GM10847 (cell line): ENCODE measurements around the gene MIPEP.

Experiments used
- POLR2A ChIP-seq: IDR thresholded peaks from 2 replicates; pipeline ENCODE4 v1.6.1; 2011; ENCODE audit not compliant: insufficient read length; ENCODE audit errors: extremely low read depth

MIPEP gene

DNA sequence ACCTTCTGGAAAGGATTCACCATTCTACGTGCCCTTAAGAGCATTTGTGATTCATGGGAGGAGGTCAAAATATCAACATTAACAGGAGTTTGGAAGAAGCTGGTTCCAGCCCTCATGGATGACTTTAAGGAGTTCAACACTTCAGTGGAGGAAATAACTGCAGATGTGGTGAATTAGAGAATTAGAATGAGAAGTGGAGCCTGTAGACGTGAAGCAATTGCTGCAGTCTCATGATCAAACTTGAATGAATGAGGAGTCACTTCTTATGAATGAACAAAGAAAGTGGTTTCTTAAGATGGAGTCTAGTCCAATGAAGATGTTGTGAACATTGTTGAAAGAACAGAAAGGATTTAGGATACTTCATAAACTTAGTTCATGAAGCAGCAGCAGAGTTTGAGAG is 189.9 kb downstream of the MIPEP start:
- no peak for TF ChIP-seq POLR2A

DNA sequence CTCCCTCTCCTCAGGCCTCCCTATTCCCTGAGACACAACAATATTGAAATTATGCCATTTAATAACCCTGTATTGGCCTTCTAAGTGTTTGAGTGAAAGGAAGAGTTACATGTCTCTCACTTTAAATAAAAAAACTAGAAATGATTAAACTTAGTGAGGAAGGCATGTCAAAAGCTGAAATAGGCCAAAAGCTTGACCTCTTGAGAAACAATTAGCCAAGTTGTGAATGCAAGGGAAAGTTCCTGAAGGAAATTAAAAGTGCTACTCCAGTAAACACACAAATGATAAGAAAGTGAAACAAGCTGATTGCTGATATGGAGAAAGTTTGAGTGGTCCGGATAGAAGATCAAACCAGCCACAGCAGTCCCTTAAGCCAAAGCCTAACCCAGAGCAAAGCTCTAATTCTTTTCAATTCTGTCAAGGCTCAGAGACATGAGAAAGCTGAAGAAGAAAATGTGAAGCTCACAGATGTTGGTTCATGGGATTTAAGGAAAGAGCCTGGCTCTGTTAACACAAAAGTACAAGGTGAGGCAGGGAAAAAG is 191.4 kb downstream of the MIPEP start:
- no peak for TF ChIP-seq POLR2A

DNA sequence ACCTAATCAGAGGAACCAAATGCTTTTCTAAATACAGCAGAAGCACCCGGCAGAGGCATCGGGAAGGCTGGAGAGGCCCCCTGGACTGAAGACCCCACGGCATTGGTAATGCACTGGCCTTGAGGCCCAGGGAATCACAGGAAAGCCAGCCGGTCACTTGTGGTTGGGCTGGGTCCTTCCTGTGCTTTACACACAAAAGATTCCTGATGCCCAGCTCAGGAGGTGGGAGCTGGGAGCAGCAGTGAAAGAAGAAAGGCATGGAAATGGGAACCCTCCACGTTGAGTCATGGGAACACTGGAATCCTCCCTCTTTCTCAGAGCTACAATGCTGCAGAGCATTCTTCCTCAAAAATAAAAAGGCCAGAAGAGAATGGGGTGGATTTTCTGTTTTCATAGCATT is 192.6 kb downstream of the MIPEP start:
- TF ChIP-seq POLR2A = no peak

DNA sequence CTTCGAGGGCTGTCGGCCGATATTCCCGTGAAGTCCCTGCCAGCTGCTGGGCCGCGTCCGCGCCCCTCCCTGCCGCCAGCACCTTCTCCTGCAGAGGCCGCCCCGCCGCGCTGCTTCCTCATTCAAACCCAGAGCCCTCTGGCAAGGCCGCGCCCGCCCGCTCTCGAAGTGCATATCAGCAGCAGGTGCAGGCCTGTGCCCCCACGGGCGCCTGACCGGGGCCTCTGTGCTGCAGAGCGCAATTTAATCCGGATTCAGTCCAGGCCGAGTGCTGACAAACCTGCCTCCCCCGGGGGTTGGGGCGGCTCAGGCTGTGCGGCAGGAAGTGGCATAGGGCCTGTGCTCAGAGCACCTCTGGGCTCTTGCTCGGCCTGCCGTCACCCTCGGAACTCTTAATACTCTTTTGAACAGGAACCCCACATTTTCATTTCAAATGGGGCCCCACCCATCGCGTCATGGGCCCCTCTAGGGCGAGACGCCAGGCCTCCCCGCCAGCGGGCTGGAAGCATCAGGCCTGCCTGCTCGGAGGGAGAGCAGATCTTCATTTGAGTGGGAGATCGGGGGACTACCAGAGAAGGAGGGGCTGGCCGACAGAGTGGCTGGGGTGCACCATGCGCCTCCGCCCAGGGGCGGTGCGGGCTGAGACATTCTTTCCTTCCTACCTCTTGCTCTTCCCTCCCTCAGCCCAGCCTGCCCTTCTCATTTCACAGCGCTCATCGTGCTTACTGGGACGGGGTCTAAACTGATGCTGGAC is 193.3 kb downstream of the MIPEP start:
- TF ChIP-seq POLR2A = no peak

DNA sequence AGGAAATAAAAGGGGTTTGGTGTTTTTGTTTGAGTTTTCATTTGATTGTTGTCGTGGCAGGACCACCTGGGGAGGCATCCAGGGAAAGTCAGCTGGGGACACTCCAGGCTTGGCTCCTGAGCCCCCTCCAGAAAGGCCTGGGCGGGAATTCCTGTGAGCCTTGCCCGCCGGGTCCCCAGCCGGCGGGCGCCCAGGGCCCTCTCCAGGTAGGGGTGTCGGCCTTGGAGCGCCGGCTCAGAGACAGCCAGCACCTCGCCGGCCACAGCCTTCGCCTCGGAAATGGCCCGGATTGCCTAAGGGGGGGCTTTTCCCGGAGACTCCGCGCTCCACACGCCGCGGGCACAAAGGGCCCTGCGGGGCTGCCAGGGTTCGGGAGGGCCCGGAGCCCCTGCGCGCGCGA is 194.0 kb downstream of the MIPEP start:
- TF ChIP-seq POLR2A = no peak

DNA sequence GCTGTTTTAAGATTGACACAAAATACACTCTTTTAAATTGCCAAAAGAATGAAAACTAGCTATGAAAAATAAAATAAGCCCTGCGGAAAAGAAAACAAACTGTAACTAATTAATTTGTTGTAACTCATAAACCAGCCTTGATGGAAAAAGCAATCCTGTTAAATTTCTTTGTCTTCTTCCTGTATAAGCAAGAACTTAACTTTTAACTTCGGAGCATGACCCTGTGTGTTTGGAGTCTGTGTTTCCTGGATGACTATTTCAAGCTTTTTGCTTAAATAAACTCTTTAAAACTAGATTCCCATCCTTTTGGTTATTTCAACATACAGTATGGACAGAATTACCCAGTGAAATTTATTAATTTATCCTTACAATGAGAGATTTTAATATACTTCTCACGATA is 196.4 kb downstream of the MIPEP start:
- no peak for TF ChIP-seq POLR2A

DNA sequence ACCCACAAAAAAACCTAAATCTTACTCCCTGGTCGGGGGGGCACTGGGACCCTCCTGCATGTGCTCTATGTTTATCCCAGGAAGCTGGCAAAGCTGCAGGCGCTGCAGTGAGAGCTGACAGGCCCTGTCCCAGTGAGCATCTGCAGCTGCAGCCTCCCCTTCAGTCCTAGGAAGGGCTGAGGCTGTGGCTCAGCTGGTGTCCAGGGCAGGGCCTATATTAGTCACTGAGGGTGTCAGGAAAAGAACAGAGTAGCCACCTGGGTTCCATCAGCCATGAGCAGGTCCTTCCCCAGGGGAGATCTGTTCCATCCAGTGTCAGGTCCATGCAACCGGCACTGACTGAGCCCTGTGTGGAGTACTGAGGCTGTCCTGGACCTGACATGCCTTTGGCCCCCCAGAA is 198.5 kb downstream of the MIPEP start:
- TF ChIP-seq POLR2A = no peak

DNA sequence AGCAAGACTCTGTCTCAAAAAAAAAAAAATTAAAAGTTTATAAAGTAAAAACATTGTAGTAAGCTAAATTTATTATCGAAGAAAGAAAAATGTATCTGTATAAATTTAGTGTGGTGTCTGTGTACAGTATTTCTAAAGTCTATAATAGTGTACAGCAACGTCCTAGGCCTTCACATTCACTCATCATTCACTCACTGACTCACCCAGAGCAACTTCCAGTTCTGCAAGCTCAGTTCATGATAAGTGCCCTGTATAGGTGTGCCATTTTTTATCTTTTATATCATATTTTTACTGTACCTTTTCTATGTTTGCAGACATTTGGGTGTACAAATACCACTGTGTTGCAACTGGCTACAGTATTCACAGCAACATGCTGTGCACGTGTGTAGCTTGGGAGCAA is 200.9 kb downstream of the MIPEP start:
- no peak for TF ChIP-seq POLR2A

DNA sequence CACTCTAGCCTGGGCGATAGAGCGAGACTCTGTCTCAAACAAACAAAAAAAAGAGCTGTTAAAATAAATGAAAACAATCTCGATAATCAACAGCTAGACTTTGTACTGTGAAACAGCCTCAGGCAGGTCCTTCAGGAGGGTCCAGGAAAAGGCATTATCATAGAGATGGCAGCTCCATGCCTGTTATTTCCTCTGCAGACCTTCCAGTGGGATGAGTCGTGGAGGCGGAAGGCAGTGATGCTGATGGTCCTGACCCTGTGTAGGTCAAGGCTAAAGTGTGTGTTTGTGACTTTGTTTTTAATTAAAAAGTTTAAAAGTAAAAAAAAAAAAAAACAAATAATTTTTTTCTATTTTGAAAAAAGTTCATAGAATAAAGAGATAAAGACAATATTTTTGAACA is 201.6 kb downstream of the MIPEP start:
- no peak for TF ChIP-seq POLR2A

DNA sequence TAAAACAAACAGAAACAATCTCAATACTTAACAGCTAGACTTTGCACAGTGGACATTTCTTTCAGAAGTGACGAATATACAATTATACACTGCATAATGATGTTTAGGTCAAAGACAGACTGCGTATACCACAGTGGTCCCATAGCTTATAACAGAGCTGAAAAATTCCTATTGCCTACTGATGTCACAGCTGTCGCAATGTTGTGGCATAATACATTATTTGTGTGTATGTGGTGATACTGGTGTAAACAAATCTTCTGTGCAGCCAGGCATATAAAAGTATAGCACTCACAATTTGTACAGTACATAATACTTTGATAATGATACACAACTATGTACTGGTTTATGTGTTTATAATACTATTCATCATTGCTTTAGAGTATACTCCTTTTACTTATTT is 202.3 kb downstream of the MIPEP start:
- no peak for TF ChIP-seq POLR2A

DNA sequence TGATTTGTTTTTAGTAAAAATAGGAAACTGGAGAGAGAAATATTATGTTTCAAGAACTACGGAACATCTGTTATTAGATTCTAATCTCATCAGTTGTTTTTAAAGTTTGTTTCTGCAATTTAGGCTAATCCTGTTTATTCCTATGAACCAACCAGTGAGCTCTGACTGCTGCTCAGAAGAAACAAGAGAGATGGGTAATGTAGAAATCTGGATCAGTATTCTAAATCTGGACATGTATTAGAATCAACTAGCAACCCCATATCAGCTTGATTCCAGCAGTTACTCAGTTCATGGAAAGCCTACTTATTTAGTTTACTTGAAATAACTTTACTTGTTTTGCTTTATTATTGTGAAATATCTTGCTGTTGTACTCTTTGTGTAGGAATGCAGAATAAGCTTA is 203.8 kb downstream of the MIPEP start:
- no peak for TF ChIP-seq POLR2A

DNA sequence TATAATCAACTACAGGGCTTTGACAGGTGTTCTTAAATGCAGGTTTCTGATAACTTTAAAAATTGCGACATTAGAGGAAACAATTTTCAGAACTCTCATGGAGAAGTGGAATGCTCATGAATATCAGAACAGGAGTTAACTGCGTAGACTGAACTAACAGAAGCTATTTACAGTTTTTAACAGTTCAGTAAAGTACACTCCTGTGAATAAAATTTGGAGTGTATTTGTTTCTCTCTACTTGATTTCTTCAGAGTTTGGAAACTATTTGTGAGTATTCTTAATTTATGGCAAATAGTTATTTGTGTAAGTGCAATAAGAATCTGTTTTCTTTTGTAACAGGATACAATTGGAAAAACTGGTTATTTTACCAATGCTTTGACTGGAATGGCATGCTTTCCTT is 204.6 kb downstream of the MIPEP start:
- no peak for TF ChIP-seq POLR2A

DNA sequence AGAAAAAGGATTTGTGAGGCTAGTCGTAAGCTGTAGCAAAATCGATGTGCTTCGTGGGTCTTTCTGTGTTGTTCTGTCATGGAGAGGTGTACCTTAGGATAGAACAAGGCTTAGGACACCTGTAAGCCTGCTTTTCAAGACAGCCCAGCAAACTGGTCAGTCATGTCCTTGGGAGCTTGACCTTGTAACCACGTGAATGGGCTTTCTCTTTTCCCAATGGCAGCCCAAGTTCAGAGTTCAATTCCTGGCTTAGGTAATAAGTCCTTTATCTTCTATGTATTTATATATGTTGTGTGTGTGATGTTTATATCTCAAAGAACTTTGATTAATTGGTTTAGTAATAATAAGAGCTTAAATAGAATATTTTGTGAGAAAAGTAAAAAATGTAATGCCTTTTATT is 206.1 kb downstream of the MIPEP start:
- TF ChIP-seq POLR2A = no peak

DNA sequence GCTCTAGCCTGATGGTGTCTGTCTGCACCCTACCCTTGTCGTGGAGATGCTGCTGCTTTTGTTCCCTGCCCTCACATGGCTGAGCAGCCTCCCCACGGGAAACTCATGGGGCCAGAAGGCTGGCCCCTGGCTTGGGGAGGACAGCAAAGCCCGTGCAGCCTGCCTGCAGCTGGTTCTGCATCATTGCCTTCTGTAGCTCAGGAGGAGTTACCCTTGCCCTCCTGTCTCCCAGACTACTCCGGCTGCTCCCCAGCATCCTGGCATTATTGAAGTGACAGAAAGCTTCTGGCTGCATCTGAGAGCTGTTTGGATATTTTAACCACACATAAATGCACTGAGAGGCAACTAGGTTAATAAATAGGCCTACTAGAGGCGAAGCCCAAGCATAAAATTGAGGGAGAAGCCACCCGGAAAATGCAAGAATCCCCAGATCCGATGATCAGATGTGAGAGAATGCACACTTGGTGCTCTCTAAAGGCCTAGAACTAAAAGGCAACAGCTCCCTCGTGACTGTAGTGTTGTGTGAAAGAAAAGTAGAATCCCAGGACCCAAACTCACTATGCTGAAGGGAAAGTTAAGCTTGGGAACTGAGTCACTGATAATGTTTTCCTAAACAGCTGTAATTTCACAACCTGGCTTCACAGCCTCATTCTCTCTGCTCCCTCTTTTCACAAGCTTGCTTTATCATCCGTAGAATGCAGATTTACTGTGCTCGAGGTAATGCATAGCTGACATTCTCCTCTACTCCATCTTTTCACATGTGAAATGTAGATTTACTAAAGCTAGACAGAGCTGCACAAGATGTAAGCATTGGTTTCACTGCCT is 208.1 kb downstream of the MIPEP start:
- TF ChIP-seq POLR2A = no peak
